HK-2 (cell line): ENCODE data around the gene APLP2.
"Not testable (repeated sequence)": the region's sequence is repeated elsewhere in the genome, so short reads cannot be mapped to it uniquely, and the experiment has no call there.

Experiments
- DNase-seq: peaks from one replicate; pipeline ENCODE4 v3.0.0-alpha.2; 2018; ENCODE audit not compliant: unreplicated experiment

APLP2 gene

GRCh38 chr11:130172001-130172400 is 102.3 kb downstream of the APLP2 start:
- not testable (repeated sequence) for DNase-seq

DNA sequence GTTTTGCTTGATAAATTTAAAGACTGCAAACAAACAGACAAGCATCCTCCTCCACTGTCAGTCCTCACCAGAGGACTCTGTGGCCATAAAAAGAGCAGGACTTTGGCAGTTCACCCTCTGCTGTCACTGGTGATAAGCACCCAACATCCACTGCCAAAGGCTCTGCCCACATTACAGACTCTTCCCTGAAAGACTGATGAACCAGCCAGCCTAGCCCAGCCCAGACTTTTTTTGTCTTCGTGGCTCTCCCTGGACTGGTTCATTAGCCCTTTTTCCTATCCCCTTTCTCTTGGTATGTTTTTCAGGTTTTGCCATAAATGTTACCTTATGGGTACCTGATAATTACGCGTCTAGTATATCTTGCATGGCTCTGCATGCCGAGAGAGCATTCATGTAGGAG is 104.9 kb downstream of the APLP2 start:
- DNase-seq: no peak

GRCh38 chr11:130175898-130176297 is 106.2 kb downstream of the APLP2 start:
- no peak for DNase-seq

- no peak for DNase-seq
Measured at GRCh38 chr11:130177782-130178181, 108.1 kb downstream of the APLP2 start.

- no peak for DNase-seq
Measured at GRCh38 chr11:130178441-130179339, 109.0 kb downstream of the APLP2 start.

DNA sequence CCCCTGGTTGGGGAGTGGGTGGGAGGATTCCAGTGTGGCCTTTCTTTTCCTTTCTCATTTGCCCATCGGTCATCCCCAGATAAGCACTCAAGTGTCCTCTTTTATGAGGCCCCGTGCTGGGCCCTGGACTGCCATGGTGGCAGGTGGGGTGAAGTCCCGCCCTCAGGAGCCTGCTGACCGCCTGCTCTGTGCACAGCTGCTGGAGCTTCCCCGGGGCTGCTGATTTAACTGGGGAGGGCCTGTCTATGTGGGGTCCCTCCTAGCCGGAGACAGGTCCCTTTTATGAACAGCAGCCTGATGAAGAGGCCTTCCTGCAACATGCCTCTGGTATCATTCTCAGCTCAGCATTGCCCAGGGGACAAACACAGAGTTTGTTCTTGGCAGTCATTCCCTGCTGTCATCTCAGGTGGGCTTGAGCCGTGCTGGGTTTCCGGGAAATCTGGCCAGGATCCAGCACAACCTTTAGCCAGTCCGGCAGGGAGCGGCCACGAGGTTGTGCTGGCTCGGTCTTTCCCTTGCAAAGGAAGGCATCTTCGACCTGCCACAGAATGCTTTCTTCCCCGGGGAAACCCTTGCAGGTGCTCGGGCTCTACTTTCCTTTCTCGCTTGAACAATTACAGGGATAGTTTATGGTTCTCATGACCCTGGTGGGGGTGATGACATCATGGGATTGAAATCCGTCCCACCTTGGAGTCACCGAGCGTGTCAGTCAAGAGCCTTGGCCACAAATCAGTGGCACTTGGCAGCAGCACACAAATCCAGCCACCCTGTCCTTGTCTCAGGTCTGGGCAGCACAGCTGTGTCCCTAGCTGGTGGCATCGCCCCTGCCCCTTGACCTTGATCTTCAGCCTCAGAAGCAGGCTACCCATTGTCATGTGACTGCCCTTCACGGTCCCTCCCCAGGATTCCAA is 110.0 kb downstream of the APLP2 start:
- DNase-seq: peak; percentile 49

DNA sequence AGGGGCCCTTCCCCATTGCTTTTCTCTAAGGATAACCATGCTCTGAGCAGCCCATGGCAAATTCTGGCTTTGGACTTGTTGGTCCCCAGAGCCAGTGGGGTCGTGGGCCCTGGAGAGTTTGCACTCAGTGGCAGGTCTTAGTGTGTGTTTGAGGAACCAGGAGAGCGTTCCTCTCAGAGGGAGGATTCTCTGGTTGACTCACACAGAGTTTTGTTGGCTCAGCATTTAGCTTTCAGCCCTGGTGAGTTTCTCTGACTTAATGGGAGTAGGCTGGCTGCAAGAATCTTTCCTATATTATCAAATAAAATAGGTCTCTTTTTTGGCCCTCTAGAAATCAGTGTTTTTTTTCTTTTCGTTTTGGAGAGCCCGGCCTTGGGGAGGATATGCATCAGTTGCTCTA is 110.8 kb downstream of the APLP2 start:
- peak; percentile 19 for DNase-seq

GRCh38 chr11:130180896-130181294 is 111.2 kb downstream of the APLP2 start:
- DNase-seq: no peak

GRCh38 chr11:130181295-130182272 is 111.9 kb downstream of the APLP2 start:
- peak; percentile 21 for DNase-seq

DNA sequence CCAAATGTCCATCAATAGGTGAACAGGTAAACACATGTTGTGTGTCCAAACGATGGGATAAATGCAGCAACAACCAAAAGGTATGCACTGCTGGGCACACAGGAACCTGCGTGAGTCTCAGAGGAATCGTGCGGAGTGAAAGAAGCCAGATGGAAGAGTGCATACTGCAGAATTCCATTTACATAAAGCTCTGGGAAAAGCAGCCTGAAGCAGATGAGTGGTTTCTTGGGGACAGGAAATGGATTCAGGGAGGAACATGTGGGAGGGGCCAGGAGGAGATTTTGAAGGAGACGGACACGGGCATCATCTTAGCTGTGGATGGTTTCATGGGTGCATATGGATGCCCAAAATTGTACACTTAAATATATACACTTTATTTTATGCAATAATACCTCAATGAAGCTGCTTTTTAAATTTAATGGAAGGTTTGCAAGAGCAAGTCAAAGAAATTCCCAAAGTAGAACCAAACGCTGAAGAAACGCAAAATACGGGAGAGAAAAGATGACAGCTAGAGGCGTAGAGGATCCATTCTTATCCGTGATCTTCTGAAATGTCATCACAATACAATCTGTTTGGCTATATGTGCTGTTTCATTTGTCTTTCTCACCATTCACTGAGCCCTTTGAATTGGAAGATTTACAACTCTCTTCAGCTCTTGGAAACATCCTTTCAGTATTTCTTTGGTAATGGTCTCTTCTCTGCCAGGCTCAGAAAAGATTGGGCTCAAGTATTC is 114.3 kb downstream of the APLP2 start:
- DNase-seq: no peak

DNA sequence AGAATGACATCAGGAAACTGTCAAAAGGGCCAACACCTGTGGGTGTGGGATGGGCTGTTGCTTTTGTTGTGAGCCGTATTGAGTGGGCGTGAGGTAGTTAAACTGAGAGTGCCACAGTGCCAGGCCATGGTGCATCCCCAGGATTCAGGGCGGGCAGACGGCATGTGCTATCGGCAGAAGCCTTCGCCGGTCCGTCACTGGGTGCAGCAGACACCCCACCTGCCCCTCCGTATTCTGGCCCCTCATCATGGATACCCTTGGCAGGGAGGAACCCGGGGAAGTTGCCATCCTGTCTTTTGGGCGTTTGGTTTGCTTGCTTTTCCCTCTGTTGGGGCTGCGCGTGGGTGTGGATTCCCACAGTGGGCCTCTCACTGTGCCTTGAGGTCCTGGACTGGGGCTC is 117.4 kb downstream of the APLP2 start:
- no peak for DNase-seq

GRCh38 chr11:130188047-130188446 is 118.4 kb downstream of the APLP2 start:
- DNase-seq: no peak

GRCh38 chr11:130188585-130189347 is 119.1 kb downstream of the APLP2 start:
- DNase-seq: no peak

GRCh38 chr11:130189492-130190210 is 120.0 kb downstream of the APLP2 start:
- no peak for DNase-seq

GRCh38 chr11:130190371-130190881 is 120.7 kb downstream of the APLP2 start:
- DNase-seq: no peak

- DNase-seq: no peak
Measured at GRCh38 chr11:130191896-130192295, 122.2 kb downstream of the APLP2 start.

DNA sequence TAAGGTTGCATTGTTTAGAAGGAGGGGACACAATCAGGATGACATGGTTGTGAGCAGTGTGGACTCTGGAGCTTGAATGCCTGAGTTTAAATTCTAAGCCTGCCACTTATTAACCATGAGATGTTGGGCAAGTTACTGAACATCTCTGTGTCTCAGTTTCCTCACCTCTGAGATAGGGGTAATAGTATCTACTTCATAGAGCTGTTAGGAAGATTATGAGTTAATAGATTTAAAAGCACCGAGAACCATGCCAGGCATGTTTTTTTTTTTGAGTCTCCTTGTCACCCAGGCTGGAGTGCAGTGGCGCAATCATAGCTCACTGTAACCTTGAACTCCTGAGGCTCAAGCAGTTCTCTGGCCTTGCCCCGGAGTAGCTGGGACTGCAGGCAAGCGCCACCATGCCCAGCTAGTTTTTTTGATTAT is 123.2 kb downstream of the APLP2 start:
- no peak for DNase-seq

- DNase-seq: not testable (repeated sequence)
Measured at GRCh38 chr11:130193551-130193950, 123.9 kb downstream of the APLP2 start.
